Loucy (cell line): ENCODE results near the gene NEXN.
A peak's percentile ranks its signal among the peaks of the same experiment; 100 is the strongest.

ENCODE experiments used
- H2AFZ ChIP-seq: fragments of 200-600 bp; sonication (generic); 2 replicates; pipeline ENCODE4 v1.6.0; 2016; ENCODE audit warnings: antibody characterized with exemption, mild to moderate bottlenecking, low read length, moderate library complexity
- H3F3A ChIP-seq: fragments of 200-600 bp; 2 replicates; pipeline ENCODE4 v1.6.0; 2016; ENCODE audit warnings: antibody characterized with exemption, low read depth, mild to moderate bottlenecking
- H3K27me3 ChIP-seq: fragments of 200-600 bp; sonication (generic); 2 replicates; pipeline ENCODE4 v1.6.1; 2014; ENCODE audit warnings: low read length, mild to moderate bottlenecking; ENCODE audit not compliant: insufficient read depth, poor library complexity, severe bottlenecking
- H3K36me3 ChIP-seq: fragments of 200-600 bp; sonication (generic); 2 replicates; pipeline ENCODE4 v1.6.1; 2016; ENCODE audit warnings: low read length; ENCODE audit not compliant: insufficient read depth
- H3K4me1 ChIP-seq: fragments of 200-600 bp; sonication (generic); 2 replicates; pipeline ENCODE4 v1.5.1; 2014; ENCODE audit warnings: low read length, mild to moderate bottlenecking; ENCODE audit not compliant: insufficient read depth, poor library complexity, severe bottlenecking
- H3K4me2 ChIP-seq: fragments of 200-600 bp; sonication (generic); 2 replicates; pipeline ENCODE4 v1.6.0; 2014; ENCODE audit warnings: antibody characterized with exemption, low read length, low read depth, mild to moderate bottlenecking; ENCODE audit not compliant: poor library complexity, severe bottlenecking
- H3K4me3 ChIP-seq: fragments of 200-600 bp; sonication (generic); 2 replicates; pipeline ENCODE4 v1.5.1; 2014; ENCODE audit warnings: low read length, mild to moderate bottlenecking, mixed read lengths; ENCODE audit not compliant: poor library complexity, severe bottlenecking
- H3K79me2 ChIP-seq: fragments of 200-600 bp; sonication (generic); 2 replicates; pipeline ENCODE4 v1.6.1; 2014; ENCODE audit warnings: low read length; ENCODE audit not compliant: insufficient read depth
- H3K9ac ChIP-seq: fragments of 200-600 bp; sonication (generic); 2 replicates; pipeline ENCODE4 v1.6.0; 2014; ENCODE audit warnings: mild to moderate bottlenecking, low read depth, low read length, moderate library complexity; ENCODE audit not compliant: poor library complexity, severe bottlenecking
- H3K9me2 ChIP-seq: fragments of 200-600 bp; sonication (generic); replicated peaks from 2 replicates; pipeline ENCODE4 v1.6.1; 2016; ENCODE audit warnings: low read depth, low read length, mixed read lengths
- H3K9me3 ChIP-seq: fragments of 200-600 bp; sonication (generic); 2 replicates; pipeline ENCODE4 v1.6.1; 2014; ENCODE audit warnings: mild to moderate bottlenecking, antibody characterized with exemption, low read length, low read depth; ENCODE audit not compliant: insufficient read depth
- H4K20me1 ChIP-seq: fragments of 200-600 bp; sonication (generic); 2 replicates; pipeline ENCODE4 v1.6.0; 2014; ENCODE audit warnings: antibody characterized with exemption, low read length, mild to moderate bottlenecking; ENCODE audit not compliant: insufficient read depth, poor library complexity, severe bottlenecking
- EZH2phosphoT487 ChIP-seq: fragments of 200-600 bp; IDR thresholded peaks from 2 replicates; pipeline ENCODE4 v1.6.1; 2018; ENCODE audit warnings: antibody characterized with exemption, mild to moderate bottlenecking, moderate library complexity, borderline replicate concordance
- TF ChIP-seq, protein P1 (sequence below): fragments of 200-600 bp; sonication (generic); conservative IDR thresholded peaks from 2 replicates; pipeline ENCODE4 v1.5.1; 2014; ENCODE audit warnings: mild to moderate bottlenecking, antibody characterized with exemption, low read length

The NEXN gene

DNA sequence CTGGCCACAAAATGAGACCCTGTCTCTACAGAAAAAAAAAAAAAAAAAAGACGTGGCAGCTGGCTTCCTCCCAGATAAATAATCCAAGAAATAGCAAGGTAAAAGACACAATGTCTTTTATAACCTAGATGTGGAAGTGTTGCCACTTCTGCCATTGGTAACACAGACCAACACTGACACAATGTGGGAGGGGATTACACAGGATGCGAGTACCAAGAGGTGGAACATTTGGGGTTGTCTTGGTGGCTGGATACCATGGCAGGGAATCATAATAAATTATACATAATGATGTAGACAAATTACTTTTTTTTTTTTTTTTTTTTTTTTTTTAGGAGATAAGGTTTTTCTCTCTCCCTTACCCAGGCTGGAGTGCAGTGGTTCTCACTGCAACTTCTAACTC is 6.0 kb upstream of the NEXN start:
- H3K27me3 ChIP-seq, result no peaks in the 10 kb centered on the region
- no peak for TF ChIP-seq EZH2phosphoT487
- TF ChIP-seq, protein P1, sequence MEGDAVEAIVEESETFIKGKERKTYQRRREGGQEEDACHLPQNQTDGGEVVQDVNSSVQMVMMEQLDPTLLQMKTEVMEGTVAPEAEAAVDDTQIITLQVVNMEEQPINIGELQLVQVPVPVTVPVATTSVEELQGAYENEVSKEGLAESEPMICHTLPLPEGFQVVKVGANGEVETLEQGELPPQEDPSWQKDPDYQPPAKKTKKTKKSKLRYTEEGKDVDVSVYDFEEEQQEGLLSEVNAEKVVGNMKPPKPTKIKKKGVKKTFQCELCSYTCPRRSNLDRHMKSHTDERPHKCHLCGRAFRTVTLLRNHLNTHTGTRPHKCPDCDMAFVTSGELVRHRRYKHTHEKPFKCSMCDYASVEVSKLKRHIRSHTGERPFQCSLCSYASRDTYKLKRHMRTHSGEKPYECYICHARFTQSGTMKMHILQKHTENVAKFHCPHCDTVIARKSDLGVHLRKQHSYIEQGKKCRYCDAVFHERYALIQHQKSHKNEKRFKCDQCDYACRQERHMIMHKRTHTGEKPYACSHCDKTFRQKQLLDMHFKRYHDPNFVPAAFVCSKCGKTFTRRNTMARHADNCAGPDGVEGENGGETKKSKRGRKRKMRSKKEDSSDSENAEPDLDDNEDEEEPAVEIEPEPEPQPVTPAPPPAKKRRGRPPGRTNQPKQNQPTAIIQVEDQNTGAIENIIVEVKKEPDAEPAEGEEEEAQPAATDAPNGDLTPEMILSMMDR, result no peak
- H3K9ac ChIP-seq, result no peak overlapping the region
- H3K4me1 ChIP-seq, result no peaks in the 10 kb centered on the region
- no peaks in the 10 kb centered on the region for H4K20me1 ChIP-seq
- no peaks in the 10 kb centered on the region for H3F3A ChIP-seq
- H3K9me2 ChIP-seq, result no peaks in the 10 kb centered on the region
- H3K9me3 ChIP-seq, result no peaks in the 10 kb centered on the region
- no peak overlapping the region for H3K4me2 ChIP-seq
- no peaks in the 10 kb centered on the region for H3K36me3 ChIP-seq
- no peak overlapping the region for H2AFZ ChIP-seq
- no peaks in the 10 kb centered on the region for H3K79me2 ChIP-seq
- no peak overlapping the region for H3K4me3 ChIP-seq

DNA sequence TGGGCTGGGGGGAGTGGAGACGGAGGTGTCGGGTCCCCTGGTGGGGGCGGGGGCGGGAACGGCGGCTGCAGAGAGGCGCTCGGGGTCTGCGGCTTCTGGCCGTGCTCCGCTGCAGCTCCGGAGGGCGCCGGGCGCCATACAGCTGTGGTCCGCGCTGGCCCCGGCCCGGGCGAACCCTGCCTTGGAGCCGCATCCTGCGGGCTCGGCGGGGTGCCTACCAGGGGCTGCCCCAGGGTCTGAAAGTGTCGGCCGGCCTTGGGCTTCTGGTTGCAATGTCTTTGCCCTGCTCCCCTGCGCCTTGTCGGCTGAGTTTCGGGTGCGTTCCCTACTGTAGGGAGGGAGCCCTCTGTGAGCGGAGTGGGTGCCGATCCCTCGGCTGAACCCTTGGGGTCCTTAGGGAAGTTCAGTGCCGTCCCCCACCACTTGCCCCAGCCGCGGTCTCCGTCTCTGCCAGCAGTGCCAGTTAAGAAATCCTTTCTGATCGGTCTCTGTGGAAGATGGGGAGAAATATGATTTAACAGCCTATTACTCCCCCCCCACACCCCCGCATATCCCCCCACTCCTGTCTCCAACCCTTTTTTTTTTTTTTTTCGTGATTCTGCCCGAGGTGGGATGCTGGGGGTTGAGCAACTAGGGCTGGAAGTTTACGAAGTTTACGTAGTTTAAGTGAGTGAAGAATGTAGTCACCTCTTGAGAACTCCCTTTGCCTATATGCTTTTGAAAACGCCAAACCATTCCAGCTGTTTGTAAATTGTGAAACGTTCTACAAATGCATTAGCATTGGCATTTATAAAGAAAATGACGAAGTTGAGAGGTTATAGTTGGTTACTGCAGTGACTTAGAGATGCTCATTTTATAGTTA is 588 bp downstream of the NEXN start:
- no peaks in the 10 kb centered on the region for H3K79me2 ChIP-seq
- no peaks in the 10 kb centered on the region for H3K36me3 ChIP-seq
- no peak for TF ChIP-seq EZH2phosphoT487
- TF ChIP-seq, protein P1, result no peak
- peak overlapping the region; percentile 35 for H3K4me3 ChIP-seq
- H3K4me2 ChIP-seq, result peak overlapping the region; percentile 16
- H3K27me3 ChIP-seq, result no peaks in the 10 kb centered on the region
- no peaks in the 10 kb centered on the region for H4K20me1 ChIP-seq
- no peaks in the 10 kb centered on the region for H3K4me1 ChIP-seq
- H3K9me3 ChIP-seq, result no peaks in the 10 kb centered on the region
- H2AFZ ChIP-seq, result no peak overlapping the region; the same call in 1 of the 2 replicates
- H3K9me2 ChIP-seq, result no peaks in the 10 kb centered on the region
- no peak overlapping the region for H3K9ac ChIP-seq
- no peaks in the 10 kb centered on the region for H3F3A ChIP-seq

DNA sequence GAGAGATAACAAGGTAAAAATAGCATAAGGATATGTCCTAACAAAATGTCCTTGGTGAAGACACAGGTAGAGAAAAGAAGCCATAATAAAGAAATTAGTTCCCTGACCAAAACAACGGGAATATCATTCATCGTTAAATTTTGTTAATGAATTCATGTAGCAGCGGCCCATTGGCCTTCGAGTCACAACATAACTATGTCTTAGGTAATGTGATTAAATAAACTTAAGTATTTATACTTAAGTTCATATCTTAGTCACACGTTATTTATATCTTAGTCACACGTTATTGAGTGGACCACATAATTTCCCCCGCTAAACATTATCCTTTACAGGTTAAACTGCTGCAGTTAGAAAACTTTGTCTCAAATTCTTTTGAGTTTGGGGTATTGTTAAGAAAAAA is 1.2 kb downstream of the NEXN start:
- Histone ChIP-seq H3K4me1 (no peaks in the 10 kb centered on the region), H3F3A (no peaks in the 10 kb centered on the region), H3K4me3 (no peak overlapping the region), H3K79me2 (no peaks in the 10 kb centered on the region), H3K9me3 (no peaks in the 10 kb centered on the region), H3K9me2 (no peaks in the 10 kb centered on the region), H3K27me3 (no peaks in the 10 kb centered on the region), H3K4me2 (no peak overlapping the region), H3K9ac (no peak overlapping the region), H2AFZ (no peak overlapping the region), H3K36me3 (no peaks in the 10 kb centered on the region), H4K20me1 (no peaks in the 10 kb centered on the region)
- TF ChIP-seq, protein P1, result no peak
- no peak for TF ChIP-seq EZH2phosphoT487
